GM18502 (cell line): ENCODE measurements around the gene LRRN1.
A peak's percentile ranks its signal among the peaks of the same experiment; 100 is the strongest.
"Not testable (repeated sequence)": the region's sequence is repeated elsewhere in the genome, so short reads cannot be mapped to it uniquely, and the experiment has no call there.

Source experiments
- ATAC-seq: cut with Tn5 transposase; IDR thresholded peaks from one replicate; pipeline ENCODE4 v1.9.1; 2021; ENCODE audit warnings: mild to moderate bottlenecking; ENCODE audit not compliant: unreplicated experiment, poor library complexity

The LRRN1 gene

GRCh38 chr3:3806092-3806491 lies 6.9 kb downstream of the LRRN1 start:
- ATAC-seq, result no peak

- ATAC-seq, result no peak
These were observed 7.6 kb downstream of the LRRN1 start for GRCh38 chr3:3806856-3807255.

DNA sequence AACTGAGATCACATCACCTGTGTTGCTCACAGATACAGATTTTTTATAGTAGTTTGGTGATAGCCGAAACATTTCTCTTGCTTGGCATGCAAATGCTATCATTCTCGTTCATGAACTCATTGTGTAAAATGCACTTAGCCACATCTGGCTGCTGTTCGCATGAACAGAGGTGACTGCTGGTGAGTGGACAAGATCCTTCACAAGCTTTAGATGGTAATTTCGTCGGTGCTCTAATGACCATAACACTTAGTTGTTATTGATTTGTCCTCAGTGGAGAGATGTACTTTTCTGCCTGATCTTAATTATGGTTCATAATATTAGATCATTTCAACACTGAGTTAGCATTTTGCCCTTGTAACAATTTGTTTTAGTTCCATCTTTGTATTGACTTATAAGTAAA lies 13.8 kb downstream of the LRRN1 start:
- no peak for ATAC-seq

DNA sequence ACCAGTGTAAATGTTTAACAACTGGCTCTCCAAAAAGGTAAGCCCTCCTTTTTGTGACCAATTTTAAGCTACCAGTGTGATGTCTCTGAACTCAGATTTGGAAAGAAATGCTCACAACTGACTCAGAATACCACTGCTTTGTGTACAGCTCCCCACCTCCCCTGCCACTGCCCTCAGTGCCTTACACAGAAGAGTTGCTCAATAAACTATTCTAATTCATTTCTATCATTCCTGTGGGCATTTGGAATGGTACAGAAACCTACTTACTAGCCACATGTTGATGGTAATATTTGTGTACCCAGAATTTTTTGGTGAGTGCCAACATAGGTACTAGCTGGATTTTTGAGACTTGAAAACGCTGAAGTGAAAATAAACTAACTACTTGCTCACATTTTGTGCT lies 16.0 kb downstream of the LRRN1 start:
- ATAC-seq, result no peak

DNA sequence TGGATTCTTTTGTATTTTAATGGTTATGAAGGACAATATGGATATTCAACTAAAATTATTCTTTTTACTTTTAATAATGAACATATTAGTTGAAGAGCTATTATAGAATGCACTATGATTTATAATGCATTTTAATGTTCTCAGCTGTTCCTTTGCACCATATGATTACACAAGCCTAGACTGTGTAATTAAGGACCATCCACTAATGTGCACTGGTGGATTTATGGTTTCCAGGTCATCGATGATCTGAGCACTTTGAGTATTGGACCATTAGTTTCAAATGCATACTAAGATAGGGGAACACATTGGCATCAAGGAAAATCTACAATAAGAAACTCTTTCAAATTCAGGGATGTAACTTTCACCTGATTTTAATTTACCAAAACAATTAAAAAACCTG lies 16.8 kb downstream of the LRRN1 start:
- no peak for ATAC-seq

DNA sequence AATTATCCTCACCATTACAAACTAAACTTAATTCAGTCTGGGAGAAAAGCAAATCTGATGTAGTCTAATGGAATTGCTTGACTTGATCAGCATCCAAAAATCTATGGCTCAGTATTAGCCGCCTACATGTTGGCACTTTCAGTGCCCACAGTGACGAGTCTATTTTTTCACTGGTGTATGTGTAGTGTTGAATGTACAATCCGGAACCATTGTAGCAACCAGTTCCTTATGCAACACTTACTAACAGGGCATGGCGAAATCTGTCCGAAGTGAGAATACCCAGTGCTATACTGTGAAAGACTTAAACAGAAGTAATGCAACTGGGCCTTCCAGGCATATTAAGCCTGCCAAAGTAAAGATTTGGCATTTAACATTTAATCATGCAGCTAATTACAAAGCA lies 18.6 kb downstream of the LRRN1 start:
- ATAC-seq, result no peak

GRCh38 chr3:3821777-3822176 lies 22.5 kb downstream of the LRRN1 start:
- no peak for ATAC-seq

- no peak for ATAC-seq
These were observed 25.8 kb downstream of the LRRN1 start for GRCh38 chr3:3825035-3825434.

GRCh38 chr3:3826521-3826920 lies 27.3 kb downstream of the LRRN1 start:
- ATAC-seq, result no peak

DNA sequence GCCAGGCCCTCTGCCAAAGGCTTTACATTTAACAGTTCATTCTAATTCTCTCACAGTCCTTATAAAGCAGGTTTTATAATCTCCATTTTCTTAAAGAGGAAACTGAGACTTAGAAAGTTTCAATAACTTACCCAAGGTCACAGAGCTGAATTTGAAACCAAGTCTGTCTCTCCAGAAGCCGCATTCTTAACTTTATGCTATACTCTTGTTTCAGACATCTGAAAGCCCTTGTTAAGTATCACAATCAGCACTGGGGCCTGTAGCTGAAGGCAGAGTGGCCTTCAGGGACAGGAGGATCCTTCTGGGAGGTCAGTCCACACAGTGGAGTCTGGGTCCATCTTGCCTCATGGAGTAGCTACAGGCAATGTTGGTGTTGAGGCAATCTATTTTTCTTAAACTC lies 27.9 kb downstream of the LRRN1 start:
- ATAC-seq, result no peak

DNA sequence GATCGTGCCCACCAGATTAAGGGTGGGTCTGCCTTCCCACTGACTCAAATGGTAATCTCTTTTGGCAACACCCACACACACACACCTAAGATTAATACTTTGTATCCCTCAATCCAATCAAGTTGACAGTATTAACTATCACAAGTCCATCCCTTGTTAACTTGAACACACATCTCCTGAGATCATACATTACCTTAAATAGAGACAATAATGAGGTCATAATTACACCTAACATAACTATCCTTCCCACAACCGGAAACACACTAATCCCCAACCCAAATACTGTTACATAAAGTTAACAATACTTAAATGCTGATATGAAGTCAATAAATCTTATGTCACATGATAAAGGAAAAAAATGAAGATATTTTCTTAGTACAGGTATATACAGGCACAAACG lies 29.2 kb downstream of the LRRN1 start:
- ATAC-seq, result not testable (repeated sequence)

- ATAC-seq, result no peak
These were observed 37.6 kb downstream of the LRRN1 start for GRCh38 chr3:3836845-3837244.

GRCh38 chr3:3842356-3842755 lies 43.1 kb downstream of the LRRN1 start:
- no peak for ATAC-seq

GRCh38 chr3:3847994-3848922 lies 49.0 kb downstream of the LRRN1 start:
- no peak for ATAC-seq

DNA sequence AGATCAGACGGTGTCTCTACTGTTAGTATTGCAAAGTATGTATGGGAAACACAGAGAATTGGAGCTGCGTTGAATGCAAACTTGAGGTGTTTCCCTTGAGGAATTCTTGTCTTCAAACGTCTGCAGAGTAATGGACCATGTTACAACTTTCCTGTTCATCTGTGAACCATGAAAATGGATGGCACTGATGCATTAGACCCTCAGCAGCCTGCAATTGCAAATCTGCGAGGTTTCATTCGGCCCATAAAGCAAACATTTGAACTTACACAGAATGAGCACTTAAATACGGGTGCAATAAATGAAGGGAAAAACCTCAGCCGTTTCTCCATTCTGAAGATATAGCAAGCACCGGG lies 49.7 kb downstream of the LRRN1 start:
- ATAC-seq, result no peak

DNA sequence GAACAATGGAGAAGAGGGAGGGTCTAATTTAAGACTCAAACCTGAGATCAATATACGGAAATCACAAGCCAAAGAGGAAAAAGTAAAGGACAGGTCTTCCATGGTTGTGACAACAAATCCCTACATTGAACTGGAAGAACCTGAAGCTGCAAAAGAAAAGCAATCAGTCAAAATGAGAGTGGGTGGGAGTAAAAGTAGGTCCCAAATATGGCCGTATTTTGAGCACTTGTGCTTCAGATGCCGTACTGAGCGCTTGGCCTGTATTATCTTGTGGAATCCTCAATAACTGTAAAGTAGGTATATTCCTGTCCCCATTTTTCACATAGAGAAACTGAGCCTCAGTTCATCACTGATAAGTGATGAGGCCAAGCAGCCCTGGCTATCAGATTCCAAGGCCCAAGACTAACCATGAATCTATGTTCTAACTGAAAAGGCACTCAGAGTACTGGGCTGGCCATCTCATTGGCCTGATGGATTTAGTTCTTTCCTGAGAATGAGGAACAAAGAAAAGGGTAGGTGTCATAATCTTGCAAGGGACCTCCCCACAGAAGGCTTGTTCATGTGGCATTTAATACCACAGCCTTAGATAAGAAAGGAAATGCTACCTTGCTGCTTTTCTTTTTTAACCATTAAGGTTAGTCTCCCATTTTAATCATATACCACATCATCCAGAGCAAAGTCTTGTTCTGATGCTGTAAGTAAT lies 52.5 kb downstream of the LRRN1 start:
- ATAC-seq, result peak; percentile 95

- ATAC-seq, result no peak
These were observed 54.3 kb downstream of the LRRN1 start for GRCh38 chr3:3853544-3853943.

GRCh38 chr3:3855056-3855455 lies 55.8 kb downstream of the LRRN1 start:
- ATAC-seq, result no peak

DNA sequence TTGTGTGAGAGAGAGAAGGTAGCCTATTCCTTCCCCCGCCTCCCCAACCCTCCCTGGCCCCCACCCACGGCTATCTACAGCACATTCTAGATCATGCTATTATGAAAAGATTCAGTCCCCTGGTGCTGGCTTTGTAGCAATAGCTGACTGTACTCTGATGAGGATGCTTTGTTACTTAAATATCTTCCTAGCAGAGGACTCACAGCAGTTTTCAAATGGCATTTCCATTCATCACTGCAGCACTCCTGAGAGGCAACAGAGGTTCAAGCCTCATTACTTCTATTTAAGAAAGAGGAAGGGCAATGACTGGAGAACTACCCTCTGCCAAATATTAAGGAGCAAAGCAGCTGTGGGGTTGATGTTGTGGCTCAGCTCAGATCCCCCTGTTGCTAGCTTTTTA lies 61.0 kb downstream of the LRRN1 start:
- ATAC-seq, result no peak

DNA sequence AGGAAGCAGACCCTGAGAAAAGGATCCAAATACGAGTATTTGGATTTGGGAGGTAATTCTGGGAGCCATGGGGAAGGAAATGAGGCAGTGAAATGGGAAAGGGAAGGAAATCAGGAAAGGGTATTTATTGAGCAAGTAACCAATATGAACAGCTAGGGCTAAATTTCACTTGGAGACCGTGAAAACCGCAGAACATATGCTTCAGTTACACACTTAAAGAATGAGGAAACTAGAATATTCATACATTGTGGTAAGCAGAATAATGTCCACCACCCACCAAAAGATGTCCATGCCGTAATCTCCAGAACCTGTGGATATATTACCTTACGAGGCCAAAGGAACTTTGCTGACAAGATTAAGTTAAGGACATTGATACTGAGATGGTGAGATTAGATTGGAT lies 63.3 kb downstream of the LRRN1 start:
- ATAC-seq, result no peak

GRCh38 chr3:3875491-3875890 lies 76.3 kb downstream of the LRRN1 start:
- ATAC-seq, result no peak

- ATAC-seq, result no peak
These were observed 81.8 kb downstream of the LRRN1 start for GRCh38 chr3:3881050-3881449.
